Mucosa of descending colon (tissue), 3 donors: ENCODE data around the gene EZH2. TPM values are rescaled to one million over a fixed set of nuclear protein-coding genes. Genes with fewer than 3 reads are reported as not detected.

Experiments
- ATAC-seq: fragments of 200-7000 bp; cut with Tn5 transposase; one replicate; pipeline ENCODE4 v1.9.1; 2020; ENCODE audit warnings: mild to moderate bottlenecking, moderate library complexity
- DNase-seq, 3 donors: peaks; one replicate each; pipeline ENCODE4 v3.0.0-alpha.2; 2020
- H3K36me3 ChIP-seq: fragments of 200-600 bp; one replicate; pipeline ENCODE4 v1.8.0; 2021; ENCODE audit warnings: low read depth, mild to moderate bottlenecking
- H3K4me1 ChIP-seq: fragments of 200-600 bp; one replicate; pipeline ENCODE4 v1.8.0; 2021; ENCODE audit warnings: low read depth, mild to moderate bottlenecking
- H3K4me3 ChIP-seq: fragments of 200-600 bp; one replicate; pipeline ENCODE4 v1.8.0; 2021; ENCODE audit warnings: mild to moderate bottlenecking
- H3K9me3 ChIP-seq: fragments of 200-600 bp; one replicate; pipeline ENCODE4 v1.8.0; 2021; ENCODE audit warnings: mild to moderate bottlenecking
- CTCF ChIP-seq: fragments of 200-600 bp; IDR thresholded peaks from one replicate; pipeline ENCODE4 v1.8.0; 2022; ENCODE audit warnings: antibody characterized with exemption, mild to moderate bottlenecking
- intact Hi-C, 2 donors: fragments of 100-400 bp; cut with DNase I in 1 of 2; cut with micrococcal nuclease in 1 of 2; formaldehyde crosslinking; loops; one replicate each; pipeline versions ENCODE4 v1.11.0 to v1.11.1; 2022; cut with DNase I, micrococcal nuclease
- total RNA-seq, 3 donors: library from RNA; stranded (reverse); fragmentation: NEBNext Ultra II Directional in 2 of 3; extraction: Animal tissue kit (Norgen Biotek cat#: 25700) in 2 of 3; gene quantifications; one replicate each; pipeline versions ENCODE4 v1.2.1 to v1.2.4, GENCODE V29; 2021 to 2023
- donor health status: DM: no; HTN: no; CAD: no; lungs with moderate emphysema.
- donor health status: DM: no; HTN: no; CAD: no.
- donor health status: DM: no; HTN: yes; CAD: no.

The EZH2 gene
- total RNA-seq, 3 donors from 2014 or later = 4.7 to 18.1 (median 10.5) TPM

GRCh38 chr7:148849393-148850098, 34.5 kb downstream of the EZH2 start:
- H3K4me3 ChIP-seq = no peak overlapping the region
- peaks cover 6% of the 10 kb centered on the region for H3K4me1 ChIP-seq
- no peaks in the 10 kb centered on the region for H3K9me3 ChIP-seq
- no peak for TF ChIP-seq CTCF
- H3K36me3 ChIP-seq = no peaks in the 10 kb centered on the region
- no peak for DNase-seq
- intact Hi-C loops = no loop called here
- ATAC-seq = no peak

- DNase-seq (no peak), ATAC-seq (no peak)
- Histone ChIP-seq H3K9me3 (no peaks in the 10 kb centered on the region), H3K4me1 (peaks cover 6% of the 10 kb centered on the region), H3K4me3 (no peak overlapping the region), H3K36me3 (no peaks in the 10 kb centered on the region)
- intact Hi-C loops = no loop called here
- TF ChIP-seq CTCF = no peak
These were observed 36.0 kb downstream of the EZH2 start for GRCh38 chr7:148847815-148848734.

- Histone ChIP-seq H3K36me3 (no peaks in the 10 kb centered on the region), H3K4me3 (no peak overlapping the region), H3K9me3 (no peaks in the 10 kb centered on the region), H3K4me1 (no peaks in the 10 kb centered on the region)
- intact Hi-C loops = no loop called here
- DNase-seq (no peak), ATAC-seq (no peak)
- TF ChIP-seq CTCF = no peak
These were observed 45.2 kb downstream of the EZH2 start for GRCh38 chr7:148838905-148839304.

DNA sequence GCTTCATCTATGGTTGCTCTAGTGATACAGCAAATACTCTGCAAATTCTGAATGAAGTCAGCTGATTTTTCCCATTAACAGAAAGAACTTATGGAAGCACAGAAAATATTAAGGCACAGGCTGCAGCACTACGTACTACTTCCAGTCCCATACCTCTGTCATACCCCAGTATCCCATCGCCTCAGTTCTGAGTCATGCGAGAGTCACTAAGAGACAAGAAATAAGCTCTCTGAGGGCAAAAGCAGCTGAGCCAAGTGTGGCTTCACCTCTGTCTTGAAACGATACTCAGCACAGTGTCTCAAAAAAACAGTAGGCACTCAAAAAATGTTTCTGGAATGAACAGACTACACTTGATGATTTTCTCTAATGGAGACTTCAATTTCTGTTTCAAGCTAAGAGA, 48.2 kb downstream of the EZH2 start:
- H3K4me3 ChIP-seq = no peak overlapping the region
- no peaks in the 10 kb centered on the region for H3K4me1 ChIP-seq
- intact Hi-C loops = no loop called here
- H3K9me3 ChIP-seq = no peaks in the 10 kb centered on the region
- DNase-seq (no peak), ATAC-seq (no peak)
- H3K36me3 ChIP-seq = no peaks in the 10 kb centered on the region
- TF ChIP-seq CTCF = no peak

- no peak for ATAC-seq
- no peak for DNase-seq
- H3K4me3 ChIP-seq = no peak overlapping the region
- no peak for TF ChIP-seq CTCF
- H3K9me3 ChIP-seq = no peaks in the 10 kb centered on the region
- intact Hi-C loops = no loop called here
- no peaks in the 10 kb centered on the region for H3K36me3 ChIP-seq
- H3K4me1 ChIP-seq = no peaks in the 10 kb centered on the region
These were observed 49.5 kb downstream of the EZH2 start for GRCh38 chr7:148834605-148835004.
